GM19463 (cell line): Measurements from ENCODE around the gene GINS3.

Source experiments
- ATAC-seq: cut with Tn5 transposase; IDR thresholded peaks from one replicate; pipeline ENCODE4 v1.9.1; 2021; ENCODE audit warnings: mild to moderate bottlenecking, moderate library complexity; ENCODE audit not compliant: unreplicated experiment

The GINS3 gene

GRCh38 chr16:58421529-58421928 is 29.3 kb downstream of the GINS3 start:
- ATAC-seq, result no peak

- ATAC-seq, result no peak
Observed at GRCh38 chr16:58422809-58423208, 30.5 kb downstream of the GINS3 start.

- no peak for ATAC-seq
Observed at GRCh38 chr16:58425245-58425644, 33.0 kb downstream of the GINS3 start.

- ATAC-seq, result peak; percentile 89
Observed at GRCh38 chr16:58425756-58426494, 33.7 kb downstream of the GINS3 start.

GRCh38 chr16:58426966-58427365 is 34.7 kb downstream of the GINS3 start:
- ATAC-seq, result no peak

- no peak for ATAC-seq
Observed at GRCh38 chr16:58428621-58429542, 36.6 kb downstream of the GINS3 start.

- no peak for ATAC-seq
Observed at GRCh38 chr16:58430718-58431117, 38.4 kb downstream of the GINS3 start.

- ATAC-seq, result no peak
Observed at GRCh38 chr16:58433569-58433951, 41.3 kb downstream of the GINS3 start.

- no peak for ATAC-seq
Observed at GRCh38 chr16:58435779-58436178, 43.5 kb downstream of the GINS3 start.

GRCh38 chr16:58440131-58440530 is 47.9 kb downstream of the GINS3 start:
- no peak for ATAC-seq

- no peak for ATAC-seq
Observed at GRCh38 chr16:58442547-58442946, 50.3 kb downstream of the GINS3 start.

GRCh38 chr16:58443783-58444182 is 51.5 kb downstream of the GINS3 start:
- ATAC-seq, result no peak

- ATAC-seq, result no peak
Observed at GRCh38 chr16:58444265-58444664, 52.0 kb downstream of the GINS3 start.

- no peak for ATAC-seq
Observed at GRCh38 chr16:58448890-58449289, 56.6 kb downstream of the GINS3 start.

GRCh38 chr16:58449306-58449705 is 57.0 kb downstream of the GINS3 start:
- ATAC-seq, result no peak

GRCh38 chr16:58449768-58450167 is 57.5 kb downstream of the GINS3 start:
- no peak for ATAC-seq

GRCh38 chr16:58450590-58450989 is 58.3 kb downstream of the GINS3 start:
- ATAC-seq, result no peak

- ATAC-seq, result no peak
Observed at GRCh38 chr16:58451265-58451689, 59.0 kb downstream of the GINS3 start.

GRCh38 chr16:58451945-58452401 is 59.7 kb downstream of the GINS3 start:
- ATAC-seq, result no peak

GRCh38 chr16:58452640-58453039 is 60.4 kb downstream of the GINS3 start:
- no peak for ATAC-seq

GRCh38 chr16:58454178-58454577 is 61.9 kb downstream of the GINS3 start:
- ATAC-seq, result no peak

GRCh38 chr16:58454856-58455255 is 62.6 kb downstream of the GINS3 start:
- no peak for ATAC-seq
